ENCODE measurements around the gene SNRNP35.
"Not testable (repeated sequence)": the region's sequence is repeated elsewhere in the genome, so short reads cannot be mapped to it uniquely, and the experiment has no call there.

The SNRNP35 gene

DNA sequence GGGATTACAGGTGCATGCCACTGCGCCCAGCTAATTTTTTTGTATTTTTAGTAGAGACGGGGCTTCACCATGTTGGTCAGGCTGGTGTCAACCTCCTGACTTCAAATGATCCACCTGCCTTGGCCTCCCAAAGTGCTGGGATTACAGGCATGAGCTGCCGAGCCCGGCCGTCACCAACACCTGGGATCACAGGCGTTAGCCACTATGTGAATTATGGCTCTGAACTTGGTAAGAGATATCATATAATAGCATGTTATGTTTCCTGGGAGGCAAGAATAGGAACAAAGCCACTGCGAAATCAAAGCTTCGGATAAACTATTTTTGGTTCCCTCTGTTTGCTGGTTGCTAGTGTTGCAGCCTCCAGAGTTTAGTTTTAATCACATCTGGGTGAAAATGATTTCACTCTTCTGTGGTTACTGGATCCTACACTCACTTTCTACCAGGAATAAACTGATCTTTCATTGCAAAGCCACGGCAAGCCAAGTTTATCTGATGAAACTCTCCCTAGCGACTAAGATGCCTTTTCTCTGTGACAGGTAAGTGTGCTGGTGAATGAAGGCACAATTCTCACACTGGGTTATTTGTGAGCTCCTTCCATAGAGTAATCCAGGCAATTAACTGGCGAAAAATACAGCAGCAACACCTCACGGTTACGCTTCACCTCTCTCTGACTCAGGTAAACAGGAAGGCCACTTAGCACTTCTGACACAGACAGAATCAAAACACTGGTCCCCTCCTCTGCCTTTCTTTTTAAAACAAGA, 16.7 kb downstream of the SNRNP35 start:
- Mint-ChIP-seq H3K9me3 (no peaks in the 10 kb centered on the region), H3K27ac (peak overlapping the region; percentile 75 to 84), H3K27me3 (no peaks in the 10 kb centered on the region), H3K4me3 (peak overlapping the region in 1 of 2 donors; percentile 32), H3K4me1 (peaks cover 22% of the 10 kb centered on the region)
- DNase-seq, result no peak
- ATAC-seq, result no peak

DNA sequence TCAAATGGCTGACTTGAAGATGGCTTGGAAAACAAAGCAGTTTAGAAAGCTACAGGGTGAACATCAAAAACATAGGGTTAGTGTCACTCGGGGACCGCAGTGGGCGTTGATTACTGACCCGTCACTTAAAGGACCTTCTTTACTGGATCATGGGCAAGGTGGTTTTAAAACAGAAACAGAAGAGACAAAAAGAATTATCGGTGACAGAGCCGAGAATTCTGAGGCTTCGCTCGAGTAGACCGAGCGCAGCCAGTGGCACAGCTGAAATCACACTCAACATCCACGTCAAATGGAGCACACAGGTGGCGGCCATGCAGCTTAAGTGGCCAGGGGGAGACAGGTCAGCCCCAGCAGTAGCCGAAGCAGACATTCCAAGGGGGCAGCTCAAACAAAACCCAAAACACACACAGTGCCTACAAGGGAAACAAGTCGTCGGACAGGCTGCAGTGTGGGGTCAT, 17.3 kb downstream of the SNRNP35 start:
- Mint-ChIP-seq H3K4me1 (peaks cover 28% of the 10 kb centered on the region), H3K27ac (peak overlapping the region; percentile 75 to 84), H3K4me3 (peak overlapping the region in 1 of 2 donors; percentile 32), H3K27me3 (no peaks in the 10 kb centered on the region), H3K9me3 (no peaks in the 10 kb centered on the region)
- no peak for DNase-seq
- no peak for ATAC-seq

DNA sequence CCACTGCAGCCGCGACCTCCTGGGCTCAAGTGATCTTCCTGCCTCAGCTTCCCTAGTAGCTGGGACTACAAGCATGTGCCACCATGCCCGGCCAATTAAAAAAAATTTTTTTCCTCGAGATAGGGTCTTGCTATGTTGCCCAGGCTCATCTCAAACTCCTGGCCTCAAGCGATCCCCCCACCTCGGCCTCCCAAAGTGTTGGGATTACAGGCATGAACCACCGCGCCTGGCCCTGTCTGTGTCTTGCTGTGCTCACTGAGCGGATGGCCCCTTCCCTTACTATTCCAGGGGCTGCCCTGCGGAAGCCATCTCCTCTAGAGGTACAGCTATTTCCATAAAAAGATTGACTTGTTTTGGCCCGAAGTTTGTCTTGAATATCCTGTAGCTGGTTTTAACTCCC, 20.1 kb downstream of the SNRNP35 start:
- Mint-ChIP-seq H3K4me3 (no peak overlapping the region), H3K27me3 (no peaks in the 10 kb centered on the region), H3K27ac (no peak overlapping the region), H3K9me3 (no peaks in the 10 kb centered on the region), H3K4me1 (peaks cover 37% of the 10 kb centered on the region)
- DNase-seq (no peak), ATAC-seq (no peak)

DNA sequence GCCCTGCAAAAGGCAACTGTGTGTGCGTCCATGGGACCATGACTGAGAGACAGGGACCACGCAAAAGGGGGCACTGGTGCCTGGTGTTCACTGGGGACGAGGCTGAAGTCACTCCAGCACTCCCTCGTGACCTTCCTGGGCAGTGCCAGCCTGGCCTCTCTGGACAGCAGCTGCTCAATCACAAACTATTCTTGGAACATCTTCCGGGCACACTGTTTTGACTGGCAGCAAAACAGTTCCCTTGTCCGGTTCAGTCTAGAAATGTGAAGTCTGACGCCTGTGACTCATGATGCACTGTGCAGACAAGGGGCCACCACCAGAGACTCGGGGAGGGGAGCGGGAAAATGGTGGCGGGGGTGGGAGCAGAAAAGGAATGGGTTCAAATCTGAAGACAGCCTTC, 20.8 kb downstream of the SNRNP35 start:
- H3K4me3 Mint-ChIP-seq, result no peak overlapping the region
- H3K27ac Mint-ChIP-seq, result no peak overlapping the region
- no peak for ATAC-seq
- DNase-seq, result no peak
- no peaks in the 10 kb centered on the region for H3K27me3 Mint-ChIP-seq
- H3K4me1 Mint-ChIP-seq, result peaks cover 44% of the 10 kb centered on the region
- no peaks in the 10 kb centered on the region for H3K9me3 Mint-ChIP-seq

DNA sequence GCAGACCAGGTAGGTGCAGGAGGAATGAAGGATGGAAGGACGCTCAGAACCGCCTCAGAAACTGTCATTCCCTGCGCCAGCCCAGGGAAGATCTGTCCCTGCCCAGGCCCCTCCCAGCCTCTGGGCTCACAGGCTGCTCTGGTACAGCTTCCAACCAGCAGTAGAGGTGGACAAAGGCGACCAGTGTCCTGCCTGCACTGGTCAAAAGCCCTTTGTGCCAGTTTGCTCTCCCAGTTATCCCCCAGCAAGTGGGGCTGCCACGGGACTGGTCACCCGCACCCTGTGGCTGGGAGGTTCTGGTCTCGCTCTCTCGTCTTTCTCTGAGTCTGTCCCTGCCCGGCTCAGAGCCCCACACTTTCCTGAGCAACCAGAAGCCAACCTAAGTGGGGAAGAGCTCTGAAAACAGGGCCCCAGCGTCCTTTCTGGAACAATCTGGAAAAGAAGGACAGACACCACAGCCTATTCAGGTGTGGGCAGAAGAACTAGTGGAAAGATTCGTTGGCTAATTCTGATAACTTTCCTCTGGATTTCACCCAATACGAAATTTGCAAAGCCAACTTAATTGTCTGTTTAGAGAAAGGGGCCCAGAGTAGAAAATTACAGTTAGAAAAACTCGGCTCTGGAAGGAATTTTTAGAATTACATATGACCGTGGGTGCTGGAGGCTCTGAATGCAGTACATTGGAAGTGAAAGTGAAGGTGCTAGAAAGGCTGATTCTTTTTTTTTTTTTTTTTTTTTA, 21.7 kb downstream of the SNRNP35 start:
- DNase-seq, result no peak
- Mint-ChIP-seq H3K4me3 (no peak overlapping the region), H3K27ac (peak overlapping the region in 1 of 2 donors; percentile 59), H3K27me3 (no peaks in the 10 kb centered on the region), H3K4me1 (peaks cover 46% of the 10 kb centered on the region), H3K9me3 (no peaks in the 10 kb centered on the region)
- ATAC-seq, result no peak

DNA sequence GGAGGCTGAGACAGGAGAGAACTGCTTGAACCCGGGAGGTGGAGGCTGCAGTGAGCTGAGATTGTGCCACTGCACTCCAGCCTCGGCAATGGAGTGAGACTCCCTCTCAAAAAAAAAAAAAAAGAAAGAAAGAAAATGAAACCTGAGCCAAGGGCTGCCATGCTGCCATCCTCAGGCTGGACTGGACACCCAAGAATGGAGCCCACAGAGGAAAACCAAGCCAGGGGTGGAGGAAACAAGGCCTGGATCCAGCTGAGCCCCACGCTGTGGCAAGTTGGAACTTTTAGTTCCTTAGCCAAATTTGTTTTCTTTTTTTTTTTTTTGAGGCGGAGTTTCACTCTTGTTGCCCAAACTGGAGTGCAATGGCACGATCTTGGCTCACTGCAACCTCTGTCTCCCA, 23.3 kb downstream of the SNRNP35 start:
- peaks cover 43% of the 10 kb centered on the region for H3K4me1 Mint-ChIP-seq
- not testable (repeated sequence) for H3K9me3 Mint-ChIP-seq, ATAC-seq, H3K4me3 Mint-ChIP-seq, H3K27ac Mint-ChIP-seq, H3K27me3 Mint-ChIP-seq, DNase-seq

DNA sequence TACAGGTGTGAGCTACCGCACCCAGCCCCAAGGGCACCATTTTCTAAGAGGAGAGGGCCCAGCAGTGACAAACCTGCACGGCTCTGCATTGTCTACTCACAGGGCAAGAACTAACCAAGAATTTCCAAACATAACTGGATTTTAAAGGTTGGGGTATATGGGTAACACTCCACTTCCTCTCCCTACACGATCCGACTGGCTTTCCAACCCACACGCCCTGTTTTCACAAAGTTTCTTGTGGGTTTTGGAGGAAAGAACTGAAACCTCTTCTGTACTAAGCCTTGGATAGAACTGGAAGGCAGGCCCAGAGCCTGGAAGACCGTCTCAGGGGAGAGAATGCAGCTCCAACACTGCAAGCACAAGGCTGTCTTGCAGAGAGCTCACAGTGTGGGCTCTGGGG, 24.9 kb downstream of the SNRNP35 start:
- H3K9me3 Mint-ChIP-seq, result no peaks in the 10 kb centered on the region
- H3K4me3 Mint-ChIP-seq, result no peak overlapping the region
- peaks cover 38% of the 10 kb centered on the region for H3K4me1 Mint-ChIP-seq
- no peaks in the 10 kb centered on the region for H3K27me3 Mint-ChIP-seq
- DNase-seq (no peak), ATAC-seq (no peak)
- H3K27ac Mint-ChIP-seq, result no peak overlapping the region

DNA sequence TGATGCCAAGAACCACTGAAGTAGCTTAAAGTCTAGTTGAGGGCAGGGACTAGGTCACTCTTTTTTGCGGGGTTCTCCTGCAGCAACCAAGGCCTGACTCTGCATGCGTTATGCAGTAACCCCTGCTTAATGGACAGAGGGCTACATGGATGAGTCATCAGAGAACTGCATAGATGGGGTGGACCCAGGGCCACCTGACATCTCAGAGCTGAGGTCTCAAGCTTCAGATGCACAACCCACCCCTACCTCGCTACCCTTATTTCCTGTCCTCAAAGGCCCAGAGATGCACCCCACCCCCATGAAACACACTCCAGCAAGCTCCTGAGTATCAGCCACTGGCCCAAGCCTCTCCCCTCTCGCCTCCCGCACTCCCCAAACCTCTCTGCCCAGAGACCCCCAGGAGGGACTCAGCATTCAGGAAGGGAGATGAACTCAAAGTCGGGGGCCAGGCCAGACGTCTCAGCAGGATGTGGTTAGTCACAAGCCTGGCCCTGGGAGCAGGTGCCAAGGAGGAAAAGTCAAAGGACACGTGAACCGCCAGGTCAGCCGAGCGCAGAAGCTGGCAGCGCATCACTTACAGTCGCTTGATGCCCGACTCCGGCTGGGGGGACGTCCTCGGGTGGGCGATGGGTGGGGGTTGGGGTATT, 25.8 kb downstream of the SNRNP35 start:
- Mint-ChIP-seq H3K27me3 (no peaks in the 10 kb centered on the region), H3K9me3 (no peaks in the 10 kb centered on the region), H3K4me3 (peak overlapping the region; percentile 27 to 62), H3K4me1 (peaks cover 38% of the 10 kb centered on the region), H3K27ac (peak overlapping the region; percentile 67 to 85)
- DNase-seq (no peak), ATAC-seq (peak; percentile 55)

DNA sequence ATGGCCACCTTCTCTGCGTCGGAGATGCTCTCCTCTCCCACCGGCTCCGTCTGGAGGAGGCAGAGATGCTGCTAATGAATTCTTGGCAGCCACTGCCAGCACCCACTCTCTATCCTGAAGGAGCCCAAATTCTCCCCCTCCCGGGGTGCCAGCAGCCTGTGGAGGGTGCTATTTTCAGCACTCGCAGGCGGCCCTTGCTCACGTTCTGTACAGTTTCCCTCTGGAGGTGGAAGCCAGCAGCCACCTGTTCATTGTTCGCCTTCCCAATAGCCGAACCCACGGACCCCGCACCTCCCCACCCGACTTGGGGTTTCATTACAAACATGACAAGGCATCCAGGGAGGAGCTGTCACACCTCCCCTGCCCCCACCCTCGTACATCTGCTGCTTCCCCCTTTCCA, 27.8 kb downstream of the SNRNP35 start:
- Mint-ChIP-seq H3K4me1 (peaks cover 26% of the 10 kb centered on the region), H3K27me3 (no peaks in the 10 kb centered on the region), H3K27ac (no peak overlapping the region), H3K4me3 (no peak overlapping the region), H3K9me3 (no peaks in the 10 kb centered on the region)
- no peak for DNase-seq
- no peak for ATAC-seq

DNA sequence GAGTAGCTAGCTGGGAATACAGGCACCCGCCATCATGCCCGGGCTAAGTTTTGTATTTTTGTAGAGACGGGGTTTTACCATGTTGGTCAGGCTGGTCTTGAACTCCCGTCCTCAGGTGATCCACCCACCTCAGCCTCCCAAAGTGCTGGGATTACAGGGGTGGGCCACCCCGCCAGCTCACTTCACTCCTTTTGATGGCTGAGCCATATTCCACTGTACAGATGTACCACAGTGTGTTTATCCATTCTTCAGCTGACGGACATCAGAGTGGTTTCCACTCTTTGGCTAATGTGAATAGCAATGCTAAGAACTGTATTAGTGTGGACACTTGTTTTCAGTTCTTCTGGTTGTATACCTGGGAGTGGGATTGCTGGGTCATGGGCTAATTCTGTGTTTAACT, 29.5 kb downstream of the SNRNP35 start:
- Mint-ChIP-seq H3K4me1 (peaks cover 25% of the 10 kb centered on the region), H3K27ac (peak overlapping the region in 1 of 2 donors; percentile 84), H3K27me3 (no peaks in the 10 kb centered on the region), H3K4me3 (no peak overlapping the region), H3K9me3 (no peaks in the 10 kb centered on the region)
- ATAC-seq (no peak), DNase-seq (no peak)

DNA sequence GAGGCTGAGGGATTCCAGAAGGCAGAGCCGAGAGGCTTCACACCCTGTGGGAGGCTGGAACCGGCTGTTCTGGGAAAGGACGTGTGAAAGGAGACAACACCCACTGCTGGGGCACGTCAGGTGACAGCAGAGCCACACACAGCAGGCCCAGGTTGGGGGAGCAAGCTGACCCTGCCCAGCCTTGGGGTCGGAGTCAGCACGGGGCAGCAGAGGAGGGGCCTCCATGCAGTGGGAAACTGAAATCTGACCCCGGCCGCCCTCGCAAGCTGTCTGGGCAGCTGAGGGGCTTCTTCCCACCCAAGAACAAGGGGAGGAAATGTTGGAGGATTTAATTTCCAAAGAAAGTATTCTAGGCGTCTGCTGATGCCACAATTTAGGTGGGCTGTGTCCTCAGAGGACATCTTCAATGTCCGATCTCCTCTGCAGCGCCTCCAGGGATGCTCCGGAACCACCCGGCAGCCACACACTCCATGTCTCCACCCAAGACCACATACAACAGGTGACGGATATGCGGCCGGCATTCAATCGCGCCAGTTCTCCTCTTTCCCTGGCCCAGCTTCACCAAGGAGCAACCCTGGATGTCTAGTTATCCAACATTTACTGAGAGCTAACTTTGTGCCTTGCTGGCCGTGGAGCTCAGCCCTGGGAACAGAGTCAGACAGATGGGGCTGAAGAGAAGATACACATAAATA, 30.7 kb downstream of the SNRNP35 start:
- ATAC-seq (no peak), DNase-seq (no peak)
- Mint-ChIP-seq H3K4me1 (peaks cover 16% of the 10 kb centered on the region), H3K4me3 (no peak overlapping the region), H3K27me3 (no peaks in the 10 kb centered on the region), H3K9me3 (no peaks in the 10 kb centered on the region), H3K27ac (no peak overlapping the region)

DNA sequence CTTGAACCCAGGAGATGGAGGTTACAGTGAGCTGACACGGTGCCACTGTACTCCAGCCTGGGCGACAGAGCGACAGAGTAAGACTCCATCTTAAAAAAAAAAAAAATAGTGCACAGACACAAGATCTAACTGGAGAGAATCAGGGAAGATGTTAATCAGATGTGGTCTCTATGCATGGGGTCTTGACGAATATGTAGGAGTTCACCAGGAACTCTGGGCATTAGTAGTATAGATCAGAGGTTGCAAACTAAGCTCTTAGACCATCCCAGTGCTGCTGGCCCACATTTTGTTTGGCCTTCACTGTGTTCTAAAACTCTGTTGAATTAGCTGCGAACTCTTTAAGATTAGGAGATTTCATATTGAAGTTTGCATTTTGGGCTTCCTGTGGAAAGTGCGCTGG, 31.6 kb downstream of the SNRNP35 start:
- Mint-ChIP-seq H3K4me3 (no peak overlapping the region), H3K27ac (peak overlapping the region in 1 of 2 donors; percentile 2), H3K4me1 (peaks cover 7% of the 10 kb centered on the region), H3K27me3 (no peaks in the 10 kb centered on the region), H3K9me3 (no peaks in the 10 kb centered on the region)
- DNase-seq (no peak), ATAC-seq (no peak)

DNA sequence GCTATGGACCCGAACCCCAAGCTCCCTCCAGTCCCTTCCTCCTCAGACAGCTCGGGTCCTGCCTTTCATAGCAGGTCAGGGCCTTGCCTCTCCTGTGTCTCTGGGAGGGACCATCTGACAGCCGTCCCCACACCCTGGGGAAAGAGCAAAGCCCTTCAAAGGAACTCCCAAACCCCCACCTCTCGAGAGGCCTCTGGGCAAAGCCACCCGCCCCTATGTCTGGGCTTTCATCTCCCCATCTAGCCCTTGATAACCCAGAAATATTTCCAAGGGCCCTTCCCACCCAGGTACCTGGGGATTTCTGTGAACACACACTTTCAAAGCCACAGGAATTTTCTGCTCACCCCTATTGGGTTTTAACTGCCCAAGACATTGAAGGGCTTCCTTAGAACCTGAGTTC, 32.1 kb downstream of the SNRNP35 start:
- H3K4me1 Mint-ChIP-seq, result peaks cover 2% of the 10 kb centered on the region
- no peaks in the 10 kb centered on the region for H3K27me3 Mint-ChIP-seq
- DNase-seq (no peak), ATAC-seq (no peak)
- no peak overlapping the region for H3K4me3 Mint-ChIP-seq
- peak overlapping the region in 1 of 2 donors; percentile 77 for H3K27ac Mint-ChIP-seq
- no peaks in the 10 kb centered on the region for H3K9me3 Mint-ChIP-seq

DNA sequence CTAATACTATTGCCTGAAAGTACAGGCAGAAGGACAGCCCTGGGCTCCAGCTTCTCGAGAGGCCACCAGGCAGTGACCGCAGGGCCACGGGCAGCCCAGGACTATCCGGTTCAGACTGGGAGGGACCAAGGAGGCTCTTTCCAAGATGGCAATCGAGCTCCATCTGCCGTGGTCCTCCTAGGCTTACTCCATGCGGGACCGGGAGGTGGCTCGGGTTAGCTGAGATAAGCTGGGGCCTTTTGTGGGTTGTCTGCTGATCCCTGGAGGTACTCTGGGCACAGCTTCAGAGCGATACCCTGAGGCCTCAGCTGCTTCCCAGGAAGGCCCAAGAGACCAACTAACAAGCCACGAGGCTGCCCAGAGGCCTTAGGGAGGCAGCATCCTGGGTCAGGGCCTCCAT, 33.1 kb downstream of the SNRNP35 start:
- Mint-ChIP-seq H3K27ac (no peak overlapping the region), H3K27me3 (no peaks in the 10 kb centered on the region), H3K9me3 (no peaks in the 10 kb centered on the region), H3K4me1 (no peaks in the 10 kb centered on the region), H3K4me3 (no peak overlapping the region)
- ATAC-seq (no peak), DNase-seq (no peak)

DNA sequence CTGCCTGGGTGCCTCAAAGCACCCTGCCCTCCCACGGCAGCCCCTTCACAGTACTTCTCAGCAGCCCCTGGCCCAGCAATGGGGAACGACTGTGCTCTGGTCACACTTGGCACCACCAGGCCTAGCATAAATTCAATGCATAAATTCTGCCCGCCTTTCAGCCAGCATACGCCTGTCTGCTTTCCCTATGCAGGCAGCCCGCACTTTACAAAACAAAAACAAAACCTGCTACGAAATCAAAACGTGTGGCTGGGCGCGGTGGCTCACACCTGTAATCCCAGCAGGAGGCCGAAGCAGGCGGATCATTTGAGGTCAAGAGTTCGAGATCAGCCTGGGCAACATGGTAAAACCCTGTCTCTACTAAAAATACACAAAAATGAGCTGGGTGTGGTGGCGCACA, 33.5 kb downstream of the SNRNP35 start:
- H3K27me3 Mint-ChIP-seq, result no peaks in the 10 kb centered on the region
- no peak overlapping the region for H3K4me3 Mint-ChIP-seq

More for the DNA sequence above, 33.5 kb downstream of the SNRNP35 start:
- DNase-seq, result no peak
- Mint-ChIP-seq H3K27ac (no peak overlapping the region), H3K4me1 (no peaks in the 10 kb centered on the region), H3K9me3 (no peaks in the 10 kb centered on the region)
- ATAC-seq, result no peak
